Right cardiac atrium (tissue), 5 donors: ENCODE measurements around the gene IMPG1. TPM values are rescaled to one million over a fixed set of nuclear protein-coding genes. Genes with fewer than 3 reads are reported as not detected.
"Not testable (repeated sequence)": the region's sequence is repeated elsewhere in the genome, so short reads cannot be mapped to it uniquely, and the experiment has no call there.

Experiments
- ATAC-seq, 2 donors: fragments of 200-7000 bp; cut with Tn5 transposase; one replicate each; pipeline versions ENCODE4 v1.8.0 to v1.9.1; 2020; ENCODE audit warnings: moderate library complexity in 2 of 2, mild to moderate bottlenecking in 1 of 2
- DNase-seq, 3 donors: peaks; one replicate each; pipeline ENCODE4 v3.0.0-alpha.2; 2020
- H3K27ac ChIP-seq: one replicate; pipeline ENCODE4 v1.5.1; 2013; ENCODE audit warnings: mild to moderate bottlenecking, low read length, control low read depth, moderate library complexity
- H3K27me3 ChIP-seq: one replicate; pipeline ENCODE4 v1.6.1; 2013; ENCODE audit not compliant: control insufficient read depth, insufficient read depth
- H3K4me1 ChIP-seq: one replicate; pipeline ENCODE4 v1.6.1; 2013; ENCODE audit warnings: low read length; ENCODE audit not compliant: control insufficient read depth, insufficient read depth
- H3K4me3 ChIP-seq: one replicate; pipeline ENCODE4 v1.5.1; 2013; ENCODE audit warnings: low read length, control low read depth
- H3K9me3 ChIP-seq: one replicate; pipeline ENCODE4 v1.6.1; 2013; ENCODE audit warnings: low read length; ENCODE audit not compliant: control insufficient read depth
- WGBS: extraction: QIAGEN DNeasy Blood & Tissue Kit; methylation state at CpG from one replicate; pipeline ENCODE4 v1.1.7; 2013; 5-methylcytosine and 5-hydroxymethylcytosine counted together
- intact Hi-C, 4 donors: fragments of 100-400 bp; cut with DNase I; formaldehyde crosslinking; loops; one replicate each; pipeline versions ENCODE4 v1.11.0 to v1.14.0; 2022 to 2023
- polyA plus RNA-seq: library from polyadenylated mRNA; stranded (reverse); fragments of 200-250 nt; gene quantifications from one replicate; pipeline ENCODE4 v1.2.3, GENCODE V29; 2013
- total RNA-seq, 4 donors: library from RNA; stranded (reverse); fragmentation: NEBNext Ultra II Directional; extraction: Animal tissue kit (Norgen Biotek cat#: 25700); gene quantifications; one replicate each; pipeline ENCODE4 v1.2.1, GENCODE V29; 2021
- donor health status: healthy with polysubstance abuse.
- donor health status: DM: no; HTN: yes; CAD: no.
- donor health status: DM: no; HTN: no; CAD: no.
- donor health status: DM: no; HTN: yes; CAD: no; lungs with severe emphysema.
- donor health status: DM: yes; HTN: yes; CAD: no.

The IMPG1 gene
- total and polyA plus RNA-seq, 5 donors: 0.29 to 0.31 TPM; not detected in 3

DNA sequence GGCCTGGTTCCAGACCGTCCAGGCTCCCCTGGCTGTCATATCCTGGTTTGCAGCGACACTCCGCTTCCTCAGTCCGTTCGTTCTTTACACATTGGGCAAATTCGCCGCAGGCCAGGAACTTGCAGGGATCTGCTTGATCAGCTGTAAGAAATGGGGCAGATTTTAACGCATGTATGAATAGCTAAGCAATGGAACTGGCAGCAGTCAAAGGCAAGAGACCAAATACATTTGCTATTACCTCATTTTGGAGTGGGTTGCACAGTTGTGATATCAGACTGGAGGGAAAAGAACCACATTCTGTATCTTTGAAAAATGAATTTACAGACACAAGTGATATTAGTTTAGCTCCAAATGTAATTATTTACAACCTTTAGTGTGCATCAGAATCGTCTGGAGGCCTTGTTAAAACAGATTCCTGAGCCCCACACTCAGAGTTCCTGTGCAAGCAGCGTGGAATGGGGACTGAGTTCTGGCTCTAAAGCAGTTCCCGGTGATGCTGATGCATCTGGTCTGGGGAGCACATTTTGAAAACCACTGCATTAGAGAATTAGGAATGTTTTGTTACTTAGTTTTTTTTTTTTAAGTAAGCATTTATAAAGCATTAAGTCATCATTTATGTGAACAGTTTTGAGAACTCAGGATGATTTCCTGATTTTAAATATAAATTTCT is 141.3 kb downstream of the IMPG1 start:
- Histone ChIP-seq H3K27ac (no peak overlapping the region), H3K4me1 (no peaks in the 10 kb centered on the region), H3K27me3 (no peaks in the 10 kb centered on the region), H3K9me3 (no peaks in the 10 kb centered on the region), H3K4me3 (no peak overlapping the region)
- peak; percentile 17 to 67 (median 51) for DNase-seq
- intact Hi-C loops: loop anchor here in 3 of 4 donors (10.0 kb wide), 3 partner anchors 934 to 1534 kb away; partner anchors contain the start of gene HTR1B (in 1 of the 3)
- WGBS: 53% methylated on average over 11 of the region's 11 CpGs
- peak; percentile 30 to 31 for ATAC-seq

DNA sequence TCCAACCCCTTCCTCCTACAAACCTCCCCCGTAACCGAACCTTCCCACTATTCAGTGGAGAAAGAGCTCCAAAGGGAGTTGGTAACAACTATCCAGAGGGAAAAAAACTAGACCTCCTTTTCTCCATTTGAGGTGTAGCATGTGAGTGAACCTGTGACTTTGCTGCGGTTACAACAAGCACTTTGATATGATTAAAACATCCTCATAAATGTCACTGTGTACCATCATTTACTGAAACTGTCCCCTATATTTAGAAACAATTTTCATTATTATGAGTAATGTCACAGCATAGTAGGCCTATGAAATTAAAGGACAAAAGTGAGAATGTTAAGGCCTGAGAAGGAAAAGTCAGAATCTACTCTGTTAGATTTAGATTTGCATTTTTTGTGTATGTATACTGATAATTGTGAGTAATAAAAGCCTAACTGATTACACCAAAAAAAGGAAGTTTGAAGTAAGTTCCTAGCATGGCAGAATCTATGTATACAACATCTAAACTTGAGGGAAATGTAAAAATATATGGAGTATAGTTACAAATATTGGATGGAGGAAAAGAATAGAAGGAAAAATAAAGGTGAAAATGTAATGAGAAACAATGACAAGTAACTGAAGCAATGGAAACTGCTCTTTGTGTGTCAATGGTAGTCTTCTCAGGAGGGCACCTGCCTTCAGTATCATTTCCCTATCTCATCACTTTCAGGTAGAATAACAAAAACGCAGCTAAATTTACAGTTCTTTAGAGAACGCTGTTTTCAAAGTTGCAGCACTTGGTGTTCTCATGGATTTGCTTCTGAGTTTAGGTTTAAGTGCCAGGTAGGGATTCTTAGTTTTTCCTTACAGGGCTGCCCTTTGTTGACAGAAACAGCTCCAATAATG is 145.9 kb downstream of the IMPG1 start:
- WGBS: 90% methylated on average over 5 of the region's 5 CpGs
- Histone ChIP-seq H3K4me3 (no peak overlapping the region), H3K9me3 (no peaks in the 10 kb centered on the region), H3K4me1 (no peaks in the 10 kb centered on the region), H3K27ac (no peak overlapping the region), H3K27me3 (no peaks in the 10 kb centered on the region)
- intact Hi-C loops: no loop called here
- ATAC-seq: no peak
- DNase-seq: no peak

DNA sequence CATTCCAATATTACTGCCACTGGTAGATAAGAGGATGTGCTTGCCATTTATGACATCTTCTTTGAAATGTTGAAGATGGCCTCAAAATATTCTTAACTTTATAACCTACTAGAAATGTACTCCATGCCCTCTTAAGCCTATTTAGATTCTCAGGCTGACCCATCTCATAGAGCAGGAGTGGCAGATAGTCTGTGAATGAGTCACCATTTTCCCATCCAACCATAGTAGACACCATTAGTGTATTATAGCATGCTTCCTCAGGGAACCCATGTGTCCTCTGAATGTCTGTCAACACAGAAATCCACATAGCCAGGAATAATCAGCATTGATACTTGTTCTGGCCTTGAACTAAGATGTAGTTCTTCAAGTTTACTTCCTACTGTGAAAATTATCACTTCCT is 150.2 kb downstream of the IMPG1 start:
- DNase-seq: no peak
- no peaks in the 10 kb centered on the region for H3K9me3 ChIP-seq
- ATAC-seq: no peak

DNA sequence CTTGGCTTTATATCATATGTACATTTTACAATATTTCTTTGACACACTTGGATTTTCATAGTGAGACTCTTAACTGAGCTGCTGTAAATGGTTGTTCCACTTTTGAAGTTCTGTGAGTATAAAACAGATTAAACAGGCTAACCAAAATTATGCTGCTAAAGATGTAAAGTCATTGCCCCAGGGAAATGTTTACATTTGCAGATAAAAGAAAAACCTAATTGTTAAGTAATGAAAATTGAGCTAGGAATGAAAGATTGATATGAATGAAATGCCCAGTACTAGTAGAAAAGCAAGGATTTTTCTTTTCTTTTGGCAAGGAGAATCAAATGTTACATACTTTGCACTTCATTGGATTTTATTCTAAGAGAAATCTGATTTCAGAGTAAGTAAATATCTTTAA is 159.4 kb downstream of the IMPG1 start:
- Histone ChIP-seq H3K4me3 (no peak overlapping the region), H3K9me3 (no peaks in the 10 kb centered on the region), H3K4me1 (no peaks in the 10 kb centered on the region), H3K27ac (no peak overlapping the region), H3K27me3 (no peaks in the 10 kb centered on the region)
- intact Hi-C loops: no loop called here
- DNase-seq (no peak), ATAC-seq (no peak)

More for the DNA sequence above, 150.2 kb downstream of the IMPG1 start:
- Histone ChIP-seq H3K27ac (no peak overlapping the region), H3K27me3 (no peaks in the 10 kb centered on the region), H3K4me3 (no peak overlapping the region), H3K4me1 (no peaks in the 10 kb centered on the region)
- intact Hi-C loops: no loop called here

DNA sequence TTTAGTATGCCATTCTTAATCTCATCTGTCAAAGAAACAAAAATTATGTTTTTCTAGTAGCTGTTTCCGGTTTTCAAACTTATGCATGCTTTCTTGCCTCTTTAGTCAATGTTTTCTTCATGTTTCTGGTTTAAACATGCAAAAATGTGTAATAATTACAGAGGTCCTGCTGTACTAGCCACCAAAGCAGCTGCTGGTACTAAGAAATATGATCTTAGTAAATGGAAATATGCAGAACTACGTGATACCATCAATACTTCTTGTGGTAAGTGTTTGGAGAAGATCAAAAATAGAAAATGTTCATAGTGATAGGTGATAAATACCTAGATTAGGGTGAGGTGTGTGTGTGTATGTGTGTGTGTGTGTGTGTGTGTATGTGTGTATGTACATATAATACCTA is 165.0 kb downstream of the IMPG1 start:
- H3K4me3 ChIP-seq: no peak overlapping the region
- H3K27me3 ChIP-seq: no peaks in the 10 kb centered on the region
- intact Hi-C loops: no loop called here
- no peak overlapping the region for H3K27ac ChIP-seq
- DNase-seq (no peak), ATAC-seq (no peak)
- H3K9me3 ChIP-seq: no peaks in the 10 kb centered on the region
- H3K4me1 ChIP-seq: no peaks in the 10 kb centered on the region
- 92% methylated on average over 2 of the region's 2 CpGs for WGBS

DNA sequence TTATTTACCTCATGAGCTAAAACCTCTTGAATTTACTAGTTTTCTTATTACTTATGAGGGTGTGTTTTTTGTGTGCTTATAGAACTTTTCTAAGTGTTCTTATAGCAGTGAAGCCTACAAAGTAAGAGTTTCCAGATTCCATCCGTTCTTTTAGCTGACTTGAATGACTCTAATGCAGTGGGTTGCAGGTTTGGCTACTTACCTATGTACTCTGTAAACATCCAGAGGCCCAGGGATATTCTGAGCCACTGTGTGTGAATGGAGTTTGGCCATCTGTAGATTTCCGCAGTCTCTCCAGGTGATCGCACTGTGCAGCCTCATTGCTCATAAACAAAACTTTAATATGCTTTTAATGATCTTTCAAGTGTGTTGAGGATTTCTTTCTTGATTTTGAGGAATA is 165.6 kb downstream of the IMPG1 start:
- intact Hi-C loops: no loop called here
- ATAC-seq (no peak), DNase-seq (no peak)
- Histone ChIP-seq H3K4me1 (no peaks in the 10 kb centered on the region), H3K27ac (no peak overlapping the region), H3K4me3 (no peak overlapping the region), H3K9me3 (no peaks in the 10 kb centered on the region), H3K27me3 (no peaks in the 10 kb centered on the region)
- 95% methylated on average over 3 of the region's 3 CpGs for WGBS

DNA sequence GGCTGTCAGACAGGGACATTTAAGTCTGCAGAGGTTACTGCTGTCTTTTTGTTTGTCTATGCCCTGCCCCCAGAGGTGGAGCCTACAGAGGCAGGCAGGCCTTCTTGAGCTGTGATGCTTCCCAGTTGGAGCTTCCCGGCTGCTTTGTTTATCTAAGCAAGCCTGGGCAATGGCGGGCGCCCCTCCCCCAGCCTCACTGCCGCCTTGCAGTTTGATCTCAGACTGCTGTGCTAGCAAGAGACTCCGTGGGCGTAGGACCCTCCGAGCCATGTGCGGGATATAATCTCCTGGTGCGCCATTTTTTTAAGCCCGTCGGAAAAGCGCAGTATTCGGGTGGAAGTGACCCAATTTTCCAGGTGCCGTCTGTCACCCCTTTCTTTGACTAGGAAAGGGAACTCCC is 167.3 kb downstream of the IMPG1 start:
- 97% methylated on average over 14 of the region's 14 CpGs for WGBS
- H3K4me3 ChIP-seq, intact Hi-C loops, H3K27ac ChIP-seq, ATAC-seq, H3K27me3 ChIP-seq, H3K9me3 ChIP-seq, DNase-seq, H3K4me1 ChIP-seq: not testable (repeated sequence)

DNA sequence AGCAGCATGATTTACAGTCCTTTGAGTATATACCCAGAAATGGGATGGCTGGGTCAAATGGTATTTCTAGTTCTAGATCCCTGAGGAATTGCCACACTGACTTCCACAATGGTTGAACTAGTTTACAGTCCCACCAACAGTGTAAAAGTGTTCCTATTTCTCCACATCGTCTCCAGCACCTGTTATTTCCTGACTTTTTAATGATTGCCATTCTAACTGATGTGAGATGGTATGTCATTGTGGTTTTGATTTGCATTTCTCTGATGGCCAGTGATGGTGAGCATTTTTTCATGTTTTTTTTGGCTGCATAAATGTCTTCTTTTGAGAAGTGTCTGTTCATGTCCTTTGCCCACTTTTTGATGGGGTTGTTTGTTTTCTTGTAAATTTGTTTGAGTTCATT is 172.2 kb downstream of the IMPG1 start:
- ATAC-seq: not testable (repeated sequence)
- WGBS: 97% methylated on average over 1 of the region's 1 CpG

DNA sequence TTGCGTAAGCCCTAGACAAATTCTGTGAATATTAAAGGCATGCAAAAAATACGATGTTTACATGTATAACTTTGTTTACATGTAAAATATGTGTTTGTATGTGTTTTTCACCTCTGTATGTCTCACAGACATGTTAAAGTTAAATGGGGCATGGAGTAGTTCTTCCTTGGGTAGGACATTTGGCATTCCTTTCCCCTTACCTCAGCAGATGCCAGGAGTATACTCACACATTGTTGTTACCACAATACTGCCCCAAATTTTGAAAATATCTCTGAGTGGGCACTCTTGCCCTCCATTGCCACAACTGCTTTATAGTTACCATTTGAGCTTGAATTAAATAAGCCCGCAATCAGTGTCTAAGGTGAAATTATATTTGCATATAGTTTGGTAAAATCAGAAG is 175.9 kb downstream of the IMPG1 start:
- Histone ChIP-seq H3K4me3 (no peak overlapping the region), H3K4me1 (no peaks in the 10 kb centered on the region), H3K27ac (no peak overlapping the region), H3K9me3 (no peaks in the 10 kb centered on the region), H3K27me3 (no peaks in the 10 kb centered on the region)
- WGBS: 97% methylated on average over 3 of the region's 3 CpGs
- no peak for ATAC-seq
- no peak for DNase-seq
- intact Hi-C loops: no loop called here

More for the DNA sequence above, 172.2 kb downstream of the IMPG1 start:
- intact Hi-C loops, H3K4me1 ChIP-seq, DNase-seq, H3K27ac ChIP-seq, H3K4me3 ChIP-seq, H3K27me3 ChIP-seq, H3K9me3 ChIP-seq: not testable (repeated sequence)

DNA sequence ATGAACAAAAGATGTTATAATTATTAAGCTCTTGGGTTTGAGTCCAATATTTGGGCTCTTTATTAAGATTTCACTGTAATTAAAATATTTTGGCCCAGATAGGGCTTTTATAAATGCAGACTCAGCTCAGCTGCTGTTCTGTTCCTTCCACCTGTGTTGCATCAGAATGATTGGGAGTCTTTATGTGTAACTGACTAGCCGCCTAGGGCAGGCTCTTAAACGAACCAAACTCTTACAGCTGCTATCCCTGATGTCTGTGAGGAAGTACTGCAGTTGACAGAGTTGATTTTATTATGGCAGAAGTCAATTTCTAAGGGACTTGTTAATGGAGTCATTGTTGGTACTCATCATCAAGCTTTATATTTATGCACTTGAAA is 178.7 kb downstream of the IMPG1 start:
- WGBS: 72% methylated on average over 2 of the region's 2 CpGs
- no peak for ATAC-seq
- H3K27me3 ChIP-seq: no peaks in the 10 kb centered on the region
- H3K9me3 ChIP-seq: no peaks in the 10 kb centered on the region
- no peaks in the 10 kb centered on the region for H3K4me1 ChIP-seq
- intact Hi-C loops: no loop called here
- DNase-seq: no peak
- no peak overlapping the region for H3K27ac ChIP-seq
- H3K4me3 ChIP-seq: no peak overlapping the region

DNA sequence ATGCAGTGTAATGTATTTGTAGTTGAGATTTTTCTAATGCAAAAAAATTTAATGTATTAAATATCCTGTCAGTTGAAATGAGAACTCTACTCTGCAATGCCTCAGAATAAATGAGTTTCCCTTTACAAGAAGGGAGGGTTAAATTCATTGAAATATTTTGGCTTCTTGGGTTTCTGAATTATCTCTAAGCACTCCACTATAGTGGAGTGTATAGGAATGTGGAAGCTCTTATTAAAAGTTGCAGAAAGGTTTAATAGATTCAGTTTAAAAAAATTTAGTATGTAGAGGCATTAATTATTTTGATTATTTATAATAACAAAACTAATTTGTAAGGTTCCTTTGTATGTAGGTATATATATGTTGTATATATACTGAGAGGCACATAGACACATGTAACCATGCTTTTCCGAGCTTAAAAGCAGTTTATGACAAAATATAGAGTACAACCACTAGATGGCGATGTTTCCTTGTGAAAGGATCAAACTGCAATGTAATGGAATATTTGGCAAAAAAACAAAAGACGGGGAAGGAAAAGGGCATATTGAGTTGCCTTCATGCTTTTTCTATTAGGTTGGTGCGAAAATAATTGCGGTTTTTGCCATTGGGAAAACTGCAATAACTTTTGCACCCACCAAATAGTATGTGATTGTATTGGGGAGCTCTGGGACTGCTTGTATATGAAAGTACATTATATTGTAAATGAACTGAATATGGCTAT is 179.2 kb downstream of the IMPG1 start:
- DNase-seq (no peak), ATAC-seq (peak in 1 of 2 donors; percentile 41)
- H3K4me1 ChIP-seq: no peaks in the 10 kb centered on the region
- intact Hi-C loops: no loop called here
- no peak overlapping the region for H3K4me3 ChIP-seq
- H3K9me3 ChIP-seq: no peaks in the 10 kb centered on the region
- no peaks in the 10 kb centered on the region for H3K27me3 ChIP-seq
- WGBS: 12% methylated on average over 5 of the region's 5 CpGs
- H3K27ac ChIP-seq: no peak overlapping the region
